BJ (cell line): ENCODE measurements around the gene FAM53A. TPM values are rescaled to one million over a fixed set of nuclear protein-coding genes. Genes with fewer than 3 reads are reported as not detected.

Source experiments
- CTCF ChIA-PET: fragments of 350-600 bp; formaldehyde crosslinking; extraction: SDS; loops from one replicate; lab custom pipeline; 2021; ENCODE audit warnings: antibody characterized with exemption, inconsistent platforms; lab: Yijun Ruan, JAX
- POLR2A ChIA-PET: fragments of 300-600 bp; sonication (Branson Sonifier 250); formaldehyde crosslinking; extraction: SDS; loops from one replicate; lab custom pipeline; 2021; ENCODE audit warnings: antibody characterized with exemption; lab: Charles Lee
- DNase-seq: peaks from one replicate; pipeline ENCODE4 v3.0.0-alpha.2; 2011; ENCODE audit warnings: low read depth
- H3K27me3 ChIP-seq: 2 replicates; pipeline ENCODE4 v1.6.0; 2011; ENCODE audit warnings: low read length; ENCODE audit not compliant: control insufficient read depth, insufficient read depth
- H3K36me3 ChIP-seq: 2 replicates; pipeline ENCODE4 v1.5.1; 2011; ENCODE audit warnings: low read length; ENCODE audit not compliant: control insufficient read depth, insufficient read depth
- H3K4me3 ChIP-seq: 2 replicates; pipeline ENCODE4 v1.5.1; 2011; ENCODE audit warnings: low read depth, mild to moderate bottlenecking, control low read depth, low read length
- polyA plus RNA-seq: library from polyadenylated mRNA; depleted of rRNA; stranded (reverse); fragments of >200 nt; gene quantifications from 2 replicates; pipeline ENCODE4 v1.2.3, GENCODE V29; 2011
- TF ChIP-seq, protein P1 (sequence below): IDR thresholded peaks from 2 replicates; pipeline ENCODE4 v1.5.1; 2011; ENCODE audit warnings: low read depth, mild to moderate bottlenecking, control low read depth, inconsistent platforms, low read length, moderate library complexity; ENCODE audit not compliant: insufficient read depth

The FAM53A gene
- polyA plus RNA-seq, 1 experiment, result 3.7 TPM

DNA sequence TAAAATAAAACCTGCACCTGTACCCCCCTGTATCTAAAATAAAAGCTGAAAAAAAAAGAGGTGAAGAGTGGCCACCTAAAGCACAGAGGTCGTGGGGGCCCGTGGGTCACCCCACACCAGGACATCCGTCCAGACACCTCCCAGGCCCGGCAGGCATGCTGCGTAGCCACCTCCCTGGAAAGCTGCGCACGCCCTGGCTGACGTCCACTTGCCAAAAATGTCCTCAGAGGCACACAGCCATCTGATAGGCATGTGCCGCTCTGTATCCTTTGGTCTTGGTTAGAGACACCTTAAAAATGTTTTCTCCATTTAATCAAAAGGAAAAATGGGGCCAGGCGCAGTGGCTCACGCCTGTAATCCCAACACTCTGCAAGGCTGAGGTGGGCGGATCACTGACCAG is 17.7 kb downstream of the FAM53A start:
- POLR2A ChIA-PET, result no interaction called here
- DNase-seq, result no peak
- CTCF ChIA-PET, result no interaction called here

DNA sequence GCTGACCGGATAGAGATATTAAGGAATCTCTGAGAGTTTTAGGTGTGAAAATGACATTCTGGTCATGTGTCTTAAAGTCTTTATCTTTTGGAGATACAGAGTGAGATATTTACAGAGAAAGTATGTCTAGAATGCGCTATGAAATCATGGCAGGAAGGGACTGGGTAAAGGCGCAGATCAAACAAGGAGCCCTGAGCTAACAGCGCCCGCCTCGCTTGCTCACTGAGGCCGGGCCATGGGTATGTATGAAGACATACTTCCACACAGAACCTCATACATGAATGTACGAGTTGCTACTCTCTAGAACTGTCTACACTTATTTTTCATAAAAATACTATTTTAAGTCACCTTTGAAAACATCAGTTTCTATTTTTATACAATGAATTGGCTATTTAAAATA is 20.0 kb downstream of the FAM53A start:
- H3K4me3 ChIP-seq, result no peak overlapping the region
- TF ChIP-seq, protein P1, sequence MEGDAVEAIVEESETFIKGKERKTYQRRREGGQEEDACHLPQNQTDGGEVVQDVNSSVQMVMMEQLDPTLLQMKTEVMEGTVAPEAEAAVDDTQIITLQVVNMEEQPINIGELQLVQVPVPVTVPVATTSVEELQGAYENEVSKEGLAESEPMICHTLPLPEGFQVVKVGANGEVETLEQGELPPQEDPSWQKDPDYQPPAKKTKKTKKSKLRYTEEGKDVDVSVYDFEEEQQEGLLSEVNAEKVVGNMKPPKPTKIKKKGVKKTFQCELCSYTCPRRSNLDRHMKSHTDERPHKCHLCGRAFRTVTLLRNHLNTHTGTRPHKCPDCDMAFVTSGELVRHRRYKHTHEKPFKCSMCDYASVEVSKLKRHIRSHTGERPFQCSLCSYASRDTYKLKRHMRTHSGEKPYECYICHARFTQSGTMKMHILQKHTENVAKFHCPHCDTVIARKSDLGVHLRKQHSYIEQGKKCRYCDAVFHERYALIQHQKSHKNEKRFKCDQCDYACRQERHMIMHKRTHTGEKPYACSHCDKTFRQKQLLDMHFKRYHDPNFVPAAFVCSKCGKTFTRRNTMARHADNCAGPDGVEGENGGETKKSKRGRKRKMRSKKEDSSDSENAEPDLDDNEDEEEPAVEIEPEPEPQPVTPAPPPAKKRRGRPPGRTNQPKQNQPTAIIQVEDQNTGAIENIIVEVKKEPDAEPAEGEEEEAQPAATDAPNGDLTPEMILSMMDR, result no peak
- ChIA-PET CTCF (interaction anchor here (0.8 to 2.3 kb wide), 2 partner anchors 27 to 35 kb away, joined by 3 to 6 read pairs; no protein-coding TSS in a partner anchor), POLR2A (no interaction called here)
- DNase-seq, result no peak
- H3K36me3 ChIP-seq, result no peaks in the 10 kb centered on the region
- H3K27me3 ChIP-seq, result no peaks in the 10 kb centered on the region

More for the DNA sequence above, 17.7 kb downstream of the FAM53A start:
- Histone ChIP-seq H3K4me3 (no peak overlapping the region), H3K36me3 (no peaks in the 10 kb centered on the region), H3K27me3 (no peaks in the 10 kb centered on the region)
- TF ChIP-seq, protein P1, result no peak

GRCh38 chr4:1663549-1663948 is 20.6 kb downstream of the FAM53A start:
- TF ChIP-seq, protein P1, result no peak
- Histone ChIP-seq H3K4me3 (no peak overlapping the region), H3K36me3 (no peaks in the 10 kb centered on the region), H3K27me3 (no peaks in the 10 kb centered on the region)
- no peak for DNase-seq
- POLR2A ChIA-PET, result no interaction called here
- CTCF ChIA-PET, result interaction anchor here (0.8 to 2.3 kb wide), 4 partner anchors 19 to 34 kb away, joined by 3 to 6 read pairs (median 4); no protein-coding TSS in a partner anchor

DNA sequence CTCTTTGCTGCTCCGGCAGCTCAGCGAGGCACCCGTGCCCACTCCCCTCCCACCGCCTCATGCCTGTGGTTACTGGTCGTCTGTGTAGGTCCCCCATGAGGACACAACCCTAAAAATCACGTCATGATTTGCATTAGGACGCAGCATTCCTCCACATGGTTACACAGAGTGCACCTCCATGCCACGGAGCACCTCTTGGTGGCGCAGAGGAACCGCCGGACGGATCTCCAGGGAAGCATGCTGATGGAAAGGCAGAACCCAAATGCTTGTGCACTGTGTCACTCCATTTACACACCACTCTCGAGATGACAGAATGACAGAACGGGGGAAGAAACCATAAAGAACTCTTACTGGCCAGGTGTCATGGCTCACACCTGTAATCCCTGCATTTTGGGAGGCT is 22.4 kb downstream of the FAM53A start:
- no peak for DNase-seq
- H3K27me3 ChIP-seq, result no peaks in the 10 kb centered on the region
- CTCF ChIA-PET, result interaction anchor here (2.3 kb wide), 1 partner anchor 32 kb away, joined by 6 read pairs; no protein-coding TSS in a partner anchor
- H3K4me3 ChIP-seq, result no peak overlapping the region
- no peaks in the 10 kb centered on the region; the same call in 1 of the 2 replicates for H3K36me3 ChIP-seq
- POLR2A ChIA-PET, result no interaction called here
- TF ChIP-seq, protein P1, result no peak

GRCh38 chr4:1660948-1661677 is 23.0 kb downstream of the FAM53A start:
- no peak for DNase-seq
- TF ChIP-seq, protein P1, result no peak
- Histone ChIP-seq H3K36me3 (no peaks in the 10 kb centered on the region; the same call in 1 of the 2 replicates), H3K4me3 (no peak overlapping the region), H3K27me3 (no peaks in the 10 kb centered on the region)
- POLR2A ChIA-PET, result no interaction called here
- CTCF ChIA-PET, result no interaction called here
